NCI-H2029 treated with DMSO at 0.1 percent for 48 hours (cell line): ENCODE measurements around the gene DECR2.
"Not testable (repeated sequence)": the region's sequence is repeated elsewhere in the genome, so short reads cannot be mapped to it uniquely, and the experiment has no call there.

ENCODE experiments used
- DNase-seq: peaks from one replicate; lab custom pipeline; 2025; lab: John Stamatoyannopoulos, UW

Gene DECR2

DNA sequence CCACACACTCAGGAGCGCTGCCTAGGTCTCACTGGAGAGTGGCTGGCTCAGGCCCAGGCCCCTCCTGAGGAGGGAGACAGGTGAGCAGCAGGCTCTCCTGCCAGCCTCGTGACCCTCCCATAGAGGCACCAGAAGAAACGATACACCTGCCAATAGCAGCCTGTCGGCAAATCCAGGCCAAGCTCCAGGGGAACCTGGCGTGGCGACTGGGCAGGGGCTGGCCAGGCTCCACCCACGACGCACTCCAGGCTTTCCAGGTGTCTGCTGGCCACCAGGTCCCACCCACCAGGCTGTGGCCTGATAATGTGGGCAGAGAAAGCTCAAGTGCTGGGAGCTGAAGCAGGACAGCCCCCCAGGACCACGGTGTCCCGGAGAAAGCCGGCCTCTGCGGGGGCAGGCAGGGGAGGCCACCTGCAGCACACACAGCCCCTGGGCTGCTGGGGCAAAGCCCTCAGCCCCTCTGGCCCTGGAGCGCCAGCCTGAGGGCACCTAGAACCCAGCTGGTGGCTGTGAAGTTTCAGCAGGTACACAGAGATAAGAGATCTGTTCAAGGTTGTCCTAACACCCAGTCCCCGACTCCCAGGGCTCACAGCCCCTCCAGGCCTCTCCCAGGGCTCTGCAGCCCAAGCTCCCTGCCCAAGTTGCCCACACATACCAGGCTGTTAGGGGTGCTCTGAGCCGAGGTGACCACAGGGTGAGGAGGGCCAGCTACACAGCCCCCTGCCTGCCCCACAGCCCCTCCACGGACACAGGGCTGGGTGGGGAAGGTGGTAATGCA is 22.3 kb upstream of the DECR2 start:
- DNase-seq, result peak; percentile 94

DNA sequence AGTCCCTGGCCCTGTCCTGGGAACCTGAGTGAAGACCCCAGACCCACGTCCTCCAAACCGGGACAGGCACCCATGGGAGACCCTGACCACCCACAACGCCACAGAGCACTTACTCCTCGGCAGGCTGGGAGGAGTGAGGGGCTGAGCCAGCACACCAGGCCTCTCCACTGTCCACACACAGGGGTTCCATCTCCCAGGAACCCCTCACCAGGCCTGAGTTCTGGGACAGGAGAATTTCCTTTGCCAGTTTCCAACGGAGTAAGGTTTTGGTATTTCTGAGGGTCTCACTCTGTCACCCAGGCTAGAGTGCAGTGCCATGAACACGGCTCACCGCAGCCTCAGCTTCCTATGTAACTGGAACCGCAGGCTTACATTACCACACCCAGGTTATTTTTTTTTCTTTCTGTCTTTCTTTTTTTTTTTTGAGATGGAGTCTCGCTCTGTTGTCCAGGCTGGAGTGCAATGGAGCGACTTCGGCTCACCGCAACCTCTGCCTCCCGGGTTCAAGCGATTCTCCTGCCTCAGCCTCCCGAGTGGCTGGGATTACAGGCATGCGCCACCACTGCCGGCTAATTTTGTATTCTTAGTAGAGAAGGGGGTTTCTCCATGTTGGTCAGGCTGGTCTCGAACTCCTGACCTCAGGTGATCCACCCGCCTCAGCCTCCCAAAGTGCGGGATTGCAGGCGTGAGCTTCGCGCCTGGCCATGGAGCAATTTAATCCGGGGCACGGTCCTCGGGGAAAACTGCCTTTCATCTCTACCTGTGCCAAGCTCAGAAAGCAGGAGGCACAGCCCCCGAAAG is 21.5 kb upstream of the DECR2 start:
- DNase-seq, result no peak

DNA sequence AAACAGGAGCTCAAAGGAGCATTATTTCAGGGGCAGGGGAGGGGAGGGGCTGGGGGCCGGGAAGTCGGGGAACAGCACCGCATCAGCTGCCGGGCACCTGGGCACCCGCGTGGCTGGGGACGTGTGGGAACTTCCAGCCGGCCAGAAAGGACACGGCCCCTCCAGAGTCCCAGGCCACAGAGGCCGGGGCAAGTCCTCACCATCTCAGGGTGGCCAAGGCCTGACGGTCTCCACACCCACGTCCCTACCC is 21.0 kb upstream of the DECR2 start:
- DNase-seq, result no peak

DNA sequence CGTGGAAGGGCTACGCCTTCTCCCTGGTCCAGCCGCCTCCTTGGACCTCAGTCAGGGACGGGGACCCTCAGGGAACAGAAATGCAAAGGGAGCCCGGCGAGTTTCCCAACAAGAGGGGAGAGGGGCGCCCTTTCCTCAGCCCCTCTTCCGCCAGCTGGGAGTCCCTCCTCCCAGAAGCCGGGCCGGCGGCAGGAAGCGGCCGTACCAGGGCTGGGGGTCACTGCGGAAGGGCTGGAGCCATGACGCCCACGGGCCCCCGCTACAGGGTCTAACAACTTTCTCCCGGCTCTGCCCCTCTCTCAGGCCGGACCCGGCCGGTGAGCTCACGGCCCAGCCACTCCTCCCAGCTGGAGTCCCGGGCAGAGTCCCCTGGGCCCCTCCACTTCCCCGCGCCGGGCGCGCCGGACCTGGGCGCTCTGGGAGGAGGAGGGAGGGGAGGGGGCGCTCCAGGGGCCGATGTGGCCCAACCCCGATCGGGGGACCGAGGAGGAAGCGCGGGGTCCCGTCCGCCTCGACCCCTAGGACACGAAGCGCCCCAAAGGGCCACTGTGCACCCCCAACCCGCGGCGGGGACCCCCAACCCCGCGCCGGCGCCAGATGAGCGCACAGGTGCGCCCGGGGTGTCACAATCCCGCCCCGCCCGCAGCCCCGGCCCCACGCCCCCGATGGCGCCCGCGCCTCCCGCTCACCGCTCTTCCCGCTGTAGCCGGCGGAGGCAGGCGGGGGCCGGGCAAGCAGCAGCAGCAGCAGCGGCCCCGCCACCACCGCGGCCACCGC is 20.5 kb upstream of the DECR2 start:
- no peak for DNase-seq

DNA sequence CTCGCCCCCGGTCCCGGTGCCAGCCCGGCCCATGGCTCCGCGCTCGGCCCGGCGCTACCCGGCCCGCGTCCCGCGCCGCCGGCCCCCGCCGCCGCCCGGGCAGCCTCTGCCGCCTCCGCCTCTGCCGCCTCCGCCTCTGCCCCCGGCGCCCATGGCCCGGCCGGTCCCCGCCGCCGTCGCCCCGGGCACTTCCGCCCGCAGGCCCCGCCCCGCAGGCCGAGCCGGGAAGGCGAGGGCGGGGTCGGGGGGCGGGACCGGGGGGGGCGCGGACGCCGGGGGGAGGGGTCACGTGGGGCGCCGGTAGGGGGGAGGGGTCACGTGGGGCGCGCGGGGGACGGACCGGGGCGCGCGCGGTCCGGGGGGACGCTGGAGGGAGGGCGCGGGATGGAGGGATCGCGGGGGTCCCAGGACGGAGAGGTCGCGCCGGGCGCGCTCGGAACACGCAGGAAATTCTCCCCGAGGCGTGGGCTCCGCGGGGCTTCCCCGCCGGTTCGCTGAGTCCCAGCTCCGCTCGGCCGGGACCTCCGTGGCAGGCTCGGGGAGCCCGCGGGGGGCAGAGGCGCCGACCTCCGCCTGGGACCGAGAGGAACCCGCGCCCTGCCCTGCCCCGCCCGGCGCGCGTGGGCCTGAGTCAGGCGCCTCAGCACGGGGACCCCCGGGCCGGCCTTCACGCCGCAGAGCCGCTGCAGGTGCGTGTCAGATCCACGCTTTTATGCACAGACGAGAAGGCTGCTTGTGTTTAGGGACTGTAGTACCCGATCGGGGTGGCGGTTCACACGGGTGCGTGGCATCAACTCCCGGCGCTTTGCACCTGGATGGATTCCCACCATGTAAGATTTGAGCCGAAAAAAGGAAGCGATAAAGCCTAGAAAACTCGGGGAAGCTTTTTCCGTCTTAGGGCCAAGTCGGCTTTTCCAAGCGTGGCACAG is 19.6 kb upstream of the DECR2 start, which contains the start of gene PGAP6:
PGAP6 (minus strand) TSS at position 190 of the 929 bp plus-strand sequence; CDS start at position 33, 157 bp downstream.
- DNase-seq, result no peak

DNA sequence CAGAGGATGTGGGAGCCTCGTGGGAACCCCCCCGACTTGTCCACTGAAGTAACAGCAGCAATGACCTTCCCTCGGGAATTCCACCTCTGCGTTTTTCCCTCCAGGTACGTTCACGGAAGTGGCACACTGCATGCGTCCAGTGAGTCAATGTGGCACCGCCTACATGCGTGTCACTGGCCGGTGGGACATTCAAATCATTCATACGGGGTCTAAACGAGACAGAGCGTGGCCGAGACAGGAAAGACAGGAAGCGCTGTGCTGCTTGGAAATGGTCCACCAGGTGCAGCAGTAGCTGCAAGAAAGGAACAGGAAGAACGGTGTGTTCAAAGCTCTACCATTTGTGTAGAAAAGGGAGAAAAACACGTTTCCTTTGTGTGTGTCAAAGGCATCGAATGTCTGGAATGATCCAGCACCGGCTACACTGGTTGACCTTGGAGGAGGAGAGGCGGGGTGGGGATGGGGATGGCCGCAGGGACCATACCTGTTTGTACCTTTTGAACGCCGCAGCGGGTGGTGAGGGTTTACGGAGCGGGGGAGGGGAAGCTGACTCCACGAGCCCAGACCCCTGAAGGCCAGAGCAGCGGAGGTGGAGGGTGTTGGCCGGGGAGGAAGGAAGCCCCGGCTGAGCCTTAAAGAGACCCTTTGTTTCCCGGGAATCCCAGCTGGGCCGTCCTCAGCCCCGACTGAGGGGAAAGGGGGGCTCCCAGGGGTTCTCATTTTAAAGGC is 18.2 kb upstream of the DECR2 start:
- peak; percentile 77 for DNase-seq

DNA sequence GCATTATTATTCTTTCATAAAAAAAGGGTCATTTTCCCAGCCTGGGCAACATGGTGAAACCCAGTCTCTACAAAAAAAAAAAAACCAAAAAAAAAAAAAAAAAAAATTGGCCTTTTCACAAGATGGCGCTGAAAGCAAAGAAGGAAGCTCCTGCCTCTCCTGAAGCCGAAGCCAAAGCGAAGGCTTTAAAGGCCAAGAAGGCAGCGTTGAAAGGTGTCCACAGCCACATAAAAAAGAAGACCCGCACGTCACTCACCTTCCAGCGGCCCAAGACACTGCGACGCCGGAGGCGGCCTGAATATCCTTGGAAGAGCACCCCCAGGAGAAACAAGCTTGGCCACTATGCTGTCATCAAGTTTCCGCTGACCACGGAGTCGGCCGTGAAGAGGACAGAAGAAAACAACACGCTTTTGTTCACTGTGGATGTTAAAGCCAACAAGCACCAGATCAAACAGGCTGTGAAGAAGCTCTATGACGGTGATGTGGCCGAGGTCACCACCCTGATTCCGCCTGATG is 15.0 kb upstream of the DECR2 start:
- DNase-seq, result no peak

DNA sequence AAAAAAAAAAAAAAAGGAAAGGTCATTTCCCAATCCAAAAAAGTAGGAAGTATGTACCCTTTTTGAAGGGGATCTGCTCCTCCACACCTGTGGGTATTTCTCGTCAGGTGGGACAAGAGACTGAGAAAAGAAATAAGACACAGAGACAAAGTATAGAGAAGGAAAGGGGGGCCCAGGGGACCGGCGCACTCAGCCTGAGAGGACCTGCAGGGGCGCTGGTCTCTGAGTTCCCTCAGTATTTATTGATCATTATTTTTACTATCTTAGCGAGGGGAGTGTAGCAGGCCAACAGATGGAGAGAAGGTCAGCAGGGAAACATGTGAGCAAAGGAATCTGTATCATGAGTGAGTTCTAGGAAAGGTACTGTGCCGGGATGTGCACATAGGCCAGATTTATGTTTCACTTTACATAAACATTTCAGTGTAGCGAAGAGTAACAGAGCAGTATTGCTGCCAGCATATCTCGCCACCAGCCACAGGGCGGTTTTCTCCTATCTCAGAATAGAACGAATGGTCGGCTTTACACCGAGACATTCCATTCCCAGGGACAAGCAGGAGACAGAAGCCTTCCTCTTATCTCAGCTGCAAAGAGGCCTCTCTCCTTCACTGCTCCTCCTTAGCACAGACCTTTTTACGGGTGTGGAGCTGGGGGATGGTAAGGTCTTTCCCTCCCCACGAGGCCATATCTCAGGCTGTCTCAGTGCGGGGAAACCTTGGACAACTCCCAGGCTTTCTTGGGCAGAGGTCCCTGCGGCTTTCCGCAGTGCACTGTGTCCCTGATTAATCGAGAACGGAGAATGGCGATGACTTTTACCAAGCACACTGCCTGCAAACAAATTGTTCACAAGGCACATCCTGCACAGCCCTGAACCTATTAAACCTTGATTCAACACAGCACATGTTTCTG is 13.7 kb upstream of the DECR2 start:
- not testable (repeated sequence) for DNase-seq

DNA sequence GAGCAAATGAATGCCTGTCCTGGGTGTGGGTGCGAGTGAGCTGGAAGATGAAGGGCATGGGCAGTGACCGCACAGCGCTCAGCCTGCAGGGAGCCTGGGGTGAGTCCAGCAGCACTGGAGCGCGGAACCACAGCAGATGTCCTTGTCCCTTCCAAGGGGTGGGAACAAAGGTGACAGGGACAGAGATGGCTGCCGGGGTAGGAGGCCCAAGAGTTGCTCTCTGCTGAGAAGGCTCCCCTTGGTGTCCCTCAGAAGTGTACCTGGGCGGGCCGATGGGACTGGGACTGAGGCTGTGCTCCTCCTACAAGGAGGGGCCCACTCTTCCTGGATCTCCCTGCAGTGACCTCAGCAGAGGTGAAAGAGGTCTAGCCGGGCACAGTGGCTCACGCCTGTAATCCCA is 12.3 kb upstream of the DECR2 start:
- no peak for DNase-seq

DNA sequence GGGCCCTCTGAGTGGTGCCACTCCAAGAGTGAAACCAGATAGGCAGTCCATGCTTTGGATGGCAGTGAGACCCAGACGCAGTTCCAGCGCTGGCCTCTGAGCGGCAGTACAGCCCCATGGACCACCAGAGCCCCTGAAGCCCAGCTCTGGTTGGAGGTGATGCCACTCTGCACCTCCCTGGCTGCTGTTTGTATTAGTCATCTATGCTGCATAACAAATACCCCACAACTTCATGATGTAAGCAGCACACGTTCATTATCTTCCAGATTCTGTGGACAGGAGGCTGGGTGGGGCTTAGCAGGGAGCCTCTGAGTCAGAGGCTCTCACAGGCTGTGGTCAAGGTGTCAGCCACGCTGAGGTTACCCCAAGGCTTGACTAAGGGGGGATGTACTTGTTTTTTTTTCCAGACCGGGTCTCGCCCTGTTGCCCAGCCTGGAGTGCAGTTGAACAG is 9.8 kb upstream of the DECR2 start:
- DNase-seq, result no peak

DNA sequence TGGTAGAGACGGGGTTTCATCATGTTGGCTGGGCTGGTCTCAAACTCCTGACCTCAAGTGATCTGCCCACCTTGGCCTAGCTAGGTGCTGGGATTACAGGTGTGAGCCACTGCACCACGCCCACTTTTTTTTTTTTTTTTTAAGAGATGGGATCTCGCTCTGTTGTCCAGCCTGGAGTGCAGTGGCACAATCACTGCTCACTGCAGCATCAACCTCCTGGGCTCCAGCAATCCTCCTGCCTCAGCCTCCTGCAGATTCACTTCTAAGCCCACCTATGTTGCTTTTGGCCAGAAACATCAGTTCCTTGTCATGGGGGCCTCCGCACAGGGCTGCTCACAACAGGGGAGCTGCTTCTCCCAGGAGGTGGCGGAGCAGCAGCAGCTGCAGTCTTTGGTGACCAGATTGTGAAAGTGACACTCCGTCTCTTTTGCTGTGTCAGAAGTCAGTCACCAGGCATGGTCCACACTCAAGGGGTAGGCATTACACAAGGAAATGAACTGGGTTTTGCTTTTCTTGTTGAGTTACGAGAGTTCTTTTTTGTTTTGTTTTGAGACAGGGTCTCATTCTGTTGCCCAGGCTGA is 9.1 kb upstream of the DECR2 start:
- no peak for DNase-seq

DNA sequence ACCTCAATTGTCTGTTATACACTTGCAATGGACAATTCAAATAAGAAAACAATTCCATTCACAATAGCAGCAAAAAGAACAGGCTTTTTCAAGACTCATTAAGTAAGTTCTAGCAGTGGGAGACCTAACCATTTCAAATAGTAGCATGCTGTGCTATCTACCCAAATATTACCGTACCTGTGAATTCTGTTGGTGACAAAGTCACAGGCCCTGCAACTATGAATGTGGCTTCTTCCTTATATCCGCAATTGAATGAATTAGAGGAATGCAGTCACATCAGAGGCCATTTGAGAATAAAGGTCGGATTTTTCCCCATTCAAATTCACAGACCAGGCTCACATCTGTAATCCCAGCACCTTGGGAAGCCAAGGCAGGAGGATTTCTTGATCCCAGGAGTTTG is 5.5 kb upstream of the DECR2 start:
- peak; percentile 23 for DNase-seq

DNA sequence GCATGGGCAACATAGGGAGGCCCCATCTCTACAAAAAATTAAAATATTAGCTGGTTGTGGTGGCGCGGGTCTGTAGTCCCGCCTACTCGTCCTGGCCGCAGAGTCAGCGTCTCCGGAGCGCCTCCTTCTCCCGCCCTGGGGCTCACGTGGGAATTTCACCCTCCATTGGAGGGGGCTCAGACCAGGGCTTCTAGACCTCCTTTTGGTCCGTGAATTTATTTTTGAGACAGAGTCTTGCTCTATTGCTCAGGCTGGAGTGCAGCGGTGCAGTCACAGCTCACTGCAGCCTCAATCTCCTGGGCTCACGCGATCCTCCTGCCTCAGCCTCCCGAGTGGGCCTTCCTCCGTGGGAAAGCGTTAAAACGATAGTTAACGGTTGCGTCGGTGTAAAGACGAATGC is 5.1 kb upstream of the DECR2 start:
- no peak for DNase-seq

DNA sequence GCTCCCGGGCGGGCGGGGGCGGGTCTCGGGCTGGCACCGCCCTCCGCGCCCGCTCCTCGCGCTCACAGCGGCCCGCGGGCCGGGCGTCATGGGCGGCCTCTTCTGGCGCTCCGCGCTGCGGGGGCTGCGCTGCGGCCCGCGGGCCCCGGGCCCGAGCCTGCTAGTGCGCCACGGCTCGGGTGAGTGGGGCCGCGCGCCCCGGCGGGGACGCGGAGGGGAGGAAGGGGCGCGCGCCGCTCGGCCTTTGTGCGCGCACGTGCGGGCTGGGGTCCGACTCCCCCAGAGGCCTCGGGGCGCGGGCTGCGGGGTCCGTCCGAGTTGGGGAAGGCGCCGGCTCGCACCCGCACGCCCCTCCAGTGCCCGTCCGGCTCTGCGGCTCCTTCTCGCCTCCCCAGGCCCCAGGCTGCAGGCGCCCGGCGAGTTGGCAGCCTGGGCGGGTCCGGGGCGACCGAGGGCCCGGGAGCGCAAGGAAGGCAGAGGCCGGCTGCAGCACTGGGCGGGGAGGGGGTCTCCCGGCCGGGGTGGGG is 4.5 kb upstream of the DECR2 start, which contains the start of gene NME4:
NME4 (plus strand) TSS at position 65 of the 527 bp plus-strand sequence; CDS start at position 89, 24 bp downstream.
- DNase-seq, result no peak

DNA sequence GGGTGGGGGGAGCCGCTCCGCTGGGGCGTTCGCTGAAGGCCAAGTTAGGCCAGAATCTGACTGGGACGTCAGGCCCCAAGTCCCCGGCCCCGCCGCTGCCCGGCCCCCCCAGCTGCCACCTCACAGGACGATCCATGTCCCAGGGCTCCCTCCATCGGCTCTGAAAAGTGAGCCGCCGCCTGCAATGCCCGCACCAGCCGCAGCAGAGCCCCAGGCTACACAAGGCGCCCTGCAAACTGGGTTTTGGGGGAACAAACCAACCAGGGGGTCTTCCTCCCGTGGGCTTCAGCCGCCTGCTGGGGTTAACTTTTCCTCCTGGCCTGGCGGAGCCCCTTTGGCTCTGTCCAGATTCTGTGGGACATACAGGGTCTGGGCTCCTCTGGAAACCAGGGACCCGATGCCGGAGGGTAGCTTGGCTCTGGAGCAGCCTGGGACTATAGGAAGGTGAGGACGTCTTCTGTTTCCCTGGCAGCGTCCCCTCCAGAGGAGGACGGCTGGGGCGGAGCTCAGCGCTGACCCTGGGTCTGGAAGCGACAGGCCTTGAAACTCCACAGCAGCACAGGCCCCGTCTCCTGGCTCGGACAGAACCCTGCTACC is 3.9 kb upstream of the DECR2 start:
- DNase-seq, result no peak

DNA sequence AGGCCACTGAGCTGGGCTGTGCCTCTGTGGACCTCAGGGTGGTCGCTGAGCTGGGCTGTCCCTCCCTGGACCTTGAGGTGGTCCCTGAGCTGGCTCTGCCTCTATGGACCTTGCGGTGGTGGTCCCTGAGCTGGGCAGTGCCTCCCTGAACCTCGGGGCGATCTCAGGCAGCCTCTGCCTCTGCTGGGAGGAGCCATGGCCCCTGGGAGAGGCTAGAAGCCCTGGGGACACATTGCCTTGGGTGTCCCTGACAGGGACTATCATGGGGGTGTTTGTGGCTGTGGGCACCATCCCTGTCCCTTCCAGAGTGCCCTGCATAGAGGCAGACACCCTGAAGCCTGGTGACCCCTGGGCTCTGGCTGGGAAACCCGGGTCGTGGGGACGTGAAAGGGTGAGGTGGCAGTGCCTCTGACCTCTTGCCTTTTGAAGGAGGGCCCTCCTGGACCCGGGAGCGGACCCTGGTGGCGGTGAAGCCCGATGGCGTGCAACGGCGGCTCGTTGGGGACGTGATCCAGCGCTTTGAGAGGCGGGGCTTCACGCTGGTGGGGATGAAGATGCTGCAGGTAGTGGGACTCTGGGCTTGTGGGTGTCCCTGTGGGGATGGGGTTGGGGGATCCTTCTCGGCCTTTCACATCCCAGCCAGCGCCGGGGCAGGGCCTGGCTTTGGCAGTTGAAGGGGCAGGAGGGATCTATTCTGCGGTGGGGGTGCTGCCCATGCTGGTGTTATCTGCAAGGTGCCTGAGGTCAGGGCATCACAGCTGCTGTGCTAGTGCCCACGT is 2.9 kb upstream of the DECR2 start:
- DNase-seq, result no peak

DNA sequence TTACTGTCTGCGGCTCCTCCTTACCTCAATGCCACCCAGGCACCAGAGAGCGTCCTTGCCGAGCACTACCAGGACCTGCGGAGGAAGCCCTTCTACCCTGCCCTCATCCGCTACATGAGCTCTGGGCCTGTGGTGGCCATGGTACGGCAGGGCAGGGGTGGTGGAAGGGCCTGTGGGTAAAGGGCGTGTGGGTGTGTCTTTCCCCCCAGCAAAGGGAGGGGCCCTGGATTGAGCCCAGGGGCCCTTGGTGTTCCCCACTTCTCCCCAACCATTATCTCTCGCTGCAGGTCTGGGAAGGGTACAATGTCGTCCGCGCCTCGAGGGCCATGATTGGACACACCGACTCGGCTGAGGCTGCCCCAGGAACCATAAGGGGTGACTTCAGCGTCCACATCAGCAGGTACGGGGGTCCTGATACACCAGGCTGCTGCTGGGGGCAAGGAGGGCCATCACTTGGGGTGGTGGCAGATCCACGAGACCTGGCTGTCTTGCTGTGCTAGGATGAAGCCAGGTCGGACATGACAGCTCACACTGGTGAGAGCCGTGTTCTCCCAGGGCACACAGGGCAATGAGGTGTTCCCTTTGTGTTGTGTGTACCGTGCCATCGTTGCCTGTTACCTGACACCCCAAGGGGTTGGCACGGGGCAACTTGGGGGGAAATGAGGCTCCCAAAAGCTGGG is 2.2 kb upstream of the DECR2 start:
- DNase-seq, result no peak
